Activated CD8-positive, alpha-beta T cell treated with anti-CD3 and anti-CD28 coated beads for 36 hours (primary cell): Measurements from ENCODE around the gene MYO3B. TPM values are rescaled to one million over a fixed set of nuclear protein-coding genes. Genes with fewer than 3 reads are reported as not detected.

ENCODE experiments used
- ATAC-seq: fragments of 200-7000 bp; cut with Tn5 transposase; one replicate; pipeline ENCODE4 v1.10.0; 2021; ENCODE audit warnings: mild to moderate bottlenecking, moderate library complexity
- CTCF ChIA-PET: fragments of 350-600 bp; sonication (Branson Sonifier 250); formaldehyde crosslinking; loops from one replicate; lab custom pipeline; 2021; ENCODE audit warnings: antibody characterized with exemption; lab: Charles Lee
- POLR2A ChIA-PET: fragments of 350-600 bp; sonication (Branson Sonifier 250); formaldehyde crosslinking; loops from one replicate; lab custom pipeline; 2021; ENCODE audit warnings: antibody characterized with exemption; lab: Charles Lee
- DNase-seq: peaks from one replicate; pipeline ENCODE4 v3.0.0-alpha.2; 2020
- H3K27ac Mint-ChIP-seq: one replicate; pipeline ENCODE4 v1.8.0; 2021; ENCODE audit warnings: mild to moderate bottlenecking, mixed read lengths
- H3K27me3 Mint-ChIP-seq: one replicate; pipeline ENCODE4 v1.8.0; 2021; ENCODE audit warnings: mixed read lengths
- H3K36me3 Mint-ChIP-seq: one replicate; pipeline ENCODE4 v1.8.0; 2021; ENCODE audit warnings: low read depth, mixed read lengths
- H3K4me1 Mint-ChIP-seq: one replicate; pipeline ENCODE4 v1.8.0; 2021; ENCODE audit warnings: low read depth, mixed read lengths
- H3K4me3 Mint-ChIP-seq: one replicate; pipeline ENCODE4 v1.8.0; 2021; ENCODE audit warnings: mild to moderate bottlenecking, moderate library complexity, mixed read lengths
- H3K9me3 Mint-ChIP-seq: one replicate; pipeline ENCODE4 v1.8.0; 2021; ENCODE audit warnings: mixed read lengths
- CTCF ChIP-seq: fragments of 200-600 bp; IDR thresholded peaks from one replicate; pipeline ENCODE4 v1.8.0; 2022; ENCODE audit warnings: antibody characterized with exemption, mild to moderate bottlenecking
- intact Hi-C: fragments of 100-400 bp; cut with micrococcal nuclease; formaldehyde crosslinking; loops from one replicate; pipeline ENCODE4 v1.10.0; 2022
- total RNA-seq, 2 experiments: library from RNA; stranded (reverse); gene quantifications; one replicate each; pipeline ENCODE4 v1.2.3, GENCODE V29; 2021

Gene MYO3B
- total RNA-seq, 2 experiments from 2014 or later, result 0.09 to 0.20 TPM

- POLR2A ChIA-PET, result no interaction called here
- no peak for TF ChIP-seq CTCF
- Mint-ChIP-seq H3K9me3 (no peaks in the 10 kb centered on the region), H3K27me3 (peaks cover 5% of the 10 kb centered on the region), H3K4me1 (no peaks in the 10 kb centered on the region), H3K27ac (no peak overlapping the region), H3K36me3 (no peaks in the 10 kb centered on the region), H3K4me3 (no peak overlapping the region)
- ATAC-seq (no peak), DNase-seq (no peak)
- intact Hi-C loops, result no loop called here
- CTCF ChIA-PET, result interaction anchor here (1.1 to 1.7 kb wide), 3 partner anchors 9 to 383 kb away, joined by 3 to 6 read pairs (median 4); partner anchors contain the start of gene SP5
Observed at GRCh38 chr2:170332676-170333402, 154.9 kb downstream of the MYO3B start.

- ATAC-seq, result no peak
- intact Hi-C loops, result no loop called here
- DNase-seq, result no peak
- TF ChIP-seq CTCF, result no peak
- Mint-ChIP-seq H3K4me3 (no peak overlapping the region), H3K27me3 (peaks cover 7% of the 10 kb centered on the region), H3K36me3 (no peaks in the 10 kb centered on the region), H3K4me1 (peaks cover 6% of the 10 kb centered on the region), H3K27ac (no peak overlapping the region), H3K9me3 (no peaks in the 10 kb centered on the region)
- ChIA-PET POLR2A (no interaction called here), CTCF (interaction anchor here (1.7 to 2.3 kb wide), 3 partner anchors 10 to 74 kb away, joined by 3 to 10 read pairs (median 6); no protein-coding TSS in a partner anchor)
Observed at GRCh38 chr2:170335351-170335750, 157.4 kb downstream of the MYO3B start.

GRCh38 chr2:170336408-170336807 lies 158.5 kb downstream of the MYO3B start:
- TF ChIP-seq CTCF, result no peak
- Mint-ChIP-seq H3K36me3 (no peaks in the 10 kb centered on the region), H3K4me1 (peaks cover 13% of the 10 kb centered on the region), H3K27me3 (peaks cover 7% of the 10 kb centered on the region), H3K9me3 (no peaks in the 10 kb centered on the region), H3K4me3 (no peak overlapping the region), H3K27ac (no peak overlapping the region)
- intact Hi-C loops, result no loop called here
- ChIA-PET POLR2A (no interaction called here), CTCF (interaction anchor here (1.1 to 2.3 kb wide), 5 partner anchors 9 to 477 kb away, joined by 3 to 10 read pairs (median 6); no protein-coding TSS in a partner anchor)
- ATAC-seq (no peak), DNase-seq (no peak)

GRCh38 chr2:170336916-170337315 lies 159.0 kb downstream of the MYO3B start:
- no peak for DNase-seq
- H3K4me1 Mint-ChIP-seq, result peaks cover 18% of the 10 kb centered on the region
- no peak overlapping the region for H3K4me3 Mint-ChIP-seq
- no peaks in the 10 kb centered on the region for H3K36me3 Mint-ChIP-seq
- intact Hi-C loops, result no loop called here
- TF ChIP-seq CTCF, result no peak
- no peaks in the 10 kb centered on the region for H3K9me3 Mint-ChIP-seq
- peaks cover 5% of the 10 kb centered on the region for H3K27me3 Mint-ChIP-seq
- no peak overlapping the region for H3K27ac Mint-ChIP-seq
- ChIA-PET POLR2A (no interaction called here), CTCF (interaction anchor here (1.1 to 2.3 kb wide), 5 partner anchors 9 to 477 kb away, joined by 3 to 10 read pairs (median 6); no protein-coding TSS in a partner anchor)
- ATAC-seq, result no peak

GRCh38 chr2:170339322-170339721 lies 161.4 kb downstream of the MYO3B start:
- DNase-seq (no peak), ATAC-seq (no peak)
- ChIA-PET POLR2A (interaction anchor here (1.2 kb wide), 1 partner anchor 501 kb away, joined by 3 read pairs; no protein-coding TSS in a partner anchor), CTCF (interaction anchor here (0.9 to 1.6 kb wide), 5 partner anchors 11 to 70 kb away, joined by 3 to 4 read pairs (median 3); no protein-coding TSS in a partner anchor)
- Mint-ChIP-seq H3K9me3 (no peaks in the 10 kb centered on the region), H3K36me3 (no peaks in the 10 kb centered on the region), H3K27me3 (peaks cover 2% of the 10 kb centered on the region), H3K27ac (no peak overlapping the region), H3K4me3 (no peak overlapping the region), H3K4me1 (peaks cover 22% of the 10 kb centered on the region)
- intact Hi-C loops, result no loop called here
- TF ChIP-seq CTCF, result no peak
